Measurements from ENCODE around the gene KRT84.

GRCh38 chr12:52377266-52377665 is 8.2 kb downstream of the KRT84 start:
- no peak for TF ChIP-seq EP300 (IDR thresholded peaks at IDR 0.05)
- no peak for TF ChIP-seq CTCF (IDR thresholded peaks at IDR 0.05)

Measured in stomach (tissue), 4 donors.